HepG2 (cell line): ENCODE results near the gene ABCB9.

Experiments used
- ATF2 ChIP-seq: sonication (generic); formaldehyde crosslinking; IDR thresholded peaks from 2 replicates; pipeline ENCODE4 v1.4.0; 2020; ENCODE audit warnings: missing genetic modification reagents
- EHMT2 ChIP-seq: fragments of 200-600 bp; sonication (generic); IDR thresholded peaks from 2 replicates; pipeline ENCODE4 v1.7.0; 2017; ENCODE audit warnings: antibody characterized with exemption, low read depth, low read length, borderline replicate concordance
- ESRRA ChIP-seq: sonication (generic); formaldehyde crosslinking; IDR thresholded peaks from 2 replicates; pipeline ENCODE4 v1.5.1; 2020; ENCODE audit warnings: mild to moderate bottlenecking, low read depth, missing genetic modification reagents
- JUND ChIP-seq: sonication (generic); formaldehyde crosslinking; IDR thresholded peaks from 2 replicates; pipeline ENCODE4 v1.8.0; 2022; ENCODE audit warnings: mild to moderate bottlenecking, missing genetic modification reagents
- RFX5 ChIP-seq: IDR thresholded peaks from 2 replicates; pipeline ENCODE4 v1.6.1; 2011; ENCODE audit warnings: low read depth, low read length, improper control_type of control experiment
- SMAD1 ChIP-seq: sonication (generic); formaldehyde crosslinking; IDR thresholded peaks from 2 replicates; pipeline ENCODE4 v1.4.0; 2020; ENCODE audit warnings: missing genetic modification reagents, low read depth, mild to moderate bottlenecking, borderline replicate concordance
- SRF ChIP-seq: IDR thresholded peaks from 2 replicates; pipeline ENCODE4 v1.6.1; 2011; ENCODE audit warnings: mild to moderate bottlenecking, low read depth, low read length, moderate library complexity
- ZNF10 ChIP-seq: sonication (generic); formaldehyde crosslinking; IDR thresholded peaks from 2 replicates; pipeline ENCODE4 v1.4.0; 2020; ENCODE audit warnings: mild to moderate bottlenecking, low read depth, missing genetic modification reagents, borderline replicate concordance
- ZNF20 ChIP-seq: sonication (generic); formaldehyde crosslinking; IDR thresholded peaks from 2 replicates; pipeline ENCODE4 v1.4.0; 2020; ENCODE audit warnings: mild to moderate bottlenecking, moderate library complexity, missing genetic modification reagents
- ZNF557 ChIP-seq: sonication (generic); formaldehyde crosslinking; IDR thresholded peaks from 2 replicates; pipeline ENCODE4 v1.4.0; 2020; ENCODE audit warnings: missing genetic modification reagents

DNA sequence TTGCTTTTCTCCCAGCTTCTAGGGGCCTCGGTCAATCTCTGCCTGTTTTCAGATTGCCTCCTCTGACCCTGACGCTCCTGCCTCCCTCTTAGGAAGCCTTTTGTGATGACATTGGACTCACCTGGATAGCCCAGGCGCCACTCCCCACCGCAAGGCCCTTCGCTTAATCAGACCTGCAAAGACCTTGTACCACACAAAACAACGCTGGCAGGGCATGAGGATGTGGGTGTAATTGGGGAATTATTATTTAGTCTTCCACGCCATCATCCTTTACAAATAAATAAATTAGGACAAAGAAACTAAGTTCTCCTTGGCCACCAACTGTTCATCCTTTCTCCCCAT lies 62.6 kb downstream of the ABCB9 start:
- TF ChIP-seq ATF2 (CRISPR knock-in tag) = no peak
- TF ChIP-seq SRF = no peak
- no peak for TF ChIP-seq SMAD1 (CRISPR knock-in tag)
- no peak for TF ChIP-seq ZNF10 (CRISPR knock-in tag)
- no peak for TF ChIP-seq ZNF557 (CRISPR knock-in tag)
- TF ChIP-seq ESRRA = no peak
- no peak for TF ChIP-seq EHMT2
- TF ChIP-seq RFX5 = no peak
- no peak for TF ChIP-seq ZNF20
- no peak for TF ChIP-seq JUND (CRISPR knock-in tag)
